Central memory CD8-positive, alpha-beta T cell (primary cell): ENCODE results near the gene SORCS2.

Experiments used
- ATAC-seq: fragments of 150-1000 bp; cut with Tn5 transposase; replicated peaks from 2 replicates; pipeline ENCODE4 v1.10.0; 2022; ENCODE audit warnings: mild to moderate bottlenecking, moderate FRiP score, moderate number of reproducible peaks; ENCODE audit not compliant: poor library complexity, severe bottlenecking; ENCODE audit errors: extremely low read depth
- DNase-seq, 2 donors: peaks; one replicate each; pipeline ENCODE4 v3.0.0; 2021; ENCODE audit warnings: low spot score in 2 of 2
- H3K27ac Mint-ChIP-seq: one replicate; pipeline ENCODE4 v1.8.0; 2022; ENCODE audit warnings: low read depth, mild to moderate bottlenecking, moderate library complexity, mixed read lengths
- H3K27me3 Mint-ChIP-seq: one replicate; pipeline ENCODE4 v1.8.0; 2022; ENCODE audit warnings: mixed read lengths
- H3K36me3 Mint-ChIP-seq: one replicate; pipeline ENCODE4 v1.8.0; 2022; ENCODE audit warnings: mild to moderate bottlenecking, moderate library complexity, mixed read lengths; ENCODE audit not compliant: insufficient read depth
- H3K4me1 Mint-ChIP-seq: one replicate; pipeline ENCODE4 v1.8.0; 2022; ENCODE audit warnings: mixed read lengths
- H3K4me3 Mint-ChIP-seq: one replicate; pipeline ENCODE4 v1.8.0; 2022; ENCODE audit warnings: mild to moderate bottlenecking, moderate library complexity, mixed read lengths
- H3K9me3 Mint-ChIP-seq: one replicate; pipeline ENCODE4 v1.8.0; 2022; ENCODE audit warnings: mixed read lengths

SORCS2 gene

GRCh38 chr4:7191546-7192251 lies 639 bp upstream of the SORCS2 start:
- Mint-ChIP-seq H3K27me3 (peaks cover 76% of the 10 kb centered on the region), H3K27ac (no peak overlapping the region), H3K4me1 (no peaks in the 10 kb centered on the region), H3K36me3 (no peaks in the 10 kb centered on the region), H3K9me3 (no peaks in the 10 kb centered on the region), H3K4me3 (peak overlapping the region; percentile 48)
- no peak for ATAC-seq
- DNase-seq, result no peak

- peaks cover 76% of the 10 kb centered on the region for H3K27me3 Mint-ChIP-seq
These were observed 956 bp downstream of the SORCS2 start for GRCh38 chr4:7193030-7193958.

GRCh38 chr4:7194251-7195140 lies 2.2 kb downstream of the SORCS2 start:
- Mint-ChIP-seq H3K4me1 (no peaks in the 10 kb centered on the region), H3K4me3 (no peak overlapping the region), H3K9me3 (no peaks in the 10 kb centered on the region), H3K27me3 (peaks cover 76% of the 10 kb centered on the region), H3K36me3 (no peaks in the 10 kb centered on the region), H3K27ac (no peak overlapping the region)
- ATAC-seq (no peak), DNase-seq (no peak)

More at GRCh38 chr4:7193030-7193958, 956 bp downstream of the SORCS2 start:
- Mint-ChIP-seq H3K4me3 (peak overlapping the region; percentile 25), H3K9me3 (no peaks in the 10 kb centered on the region), H3K36me3 (no peaks in the 10 kb centered on the region), H3K27ac (no peak overlapping the region), H3K4me1 (no peaks in the 10 kb centered on the region)
- DNase-seq (no peak), ATAC-seq (no peak)

GRCh38 chr4:7195141-7195515 lies 2.8 kb downstream of the SORCS2 start:
- Mint-ChIP-seq H3K4me1 (no peaks in the 10 kb centered on the region), H3K27ac (no peak overlapping the region), H3K9me3 (no peaks in the 10 kb centered on the region), H3K36me3 (no peaks in the 10 kb centered on the region), H3K4me3 (no peak overlapping the region), H3K27me3 (peaks cover 74% of the 10 kb centered on the region)
- DNase-seq, result no peak
- no peak for ATAC-seq

- Mint-ChIP-seq H3K27me3 (peaks cover 74% of the 10 kb centered on the region), H3K36me3 (no peaks in the 10 kb centered on the region), H3K4me3 (no peak overlapping the region), H3K4me1 (no peaks in the 10 kb centered on the region), H3K9me3 (no peaks in the 10 kb centered on the region), H3K27ac (no peak overlapping the region)
- DNase-seq, result no peak
- no peak for ATAC-seq
These were observed 3.4 kb downstream of the SORCS2 start for GRCh38 chr4:7195546-7196287.

GRCh38 chr4:7196288-7196651 lies 3.9 kb downstream of the SORCS2 start:
- H3K27me3 Mint-ChIP-seq, result peaks cover 77% of the 10 kb centered on the region
- no peaks in the 10 kb centered on the region for H3K9me3 Mint-ChIP-seq
- ATAC-seq, result no peak
- no peak for DNase-seq
- H3K4me3 Mint-ChIP-seq, result no peak overlapping the region
- H3K36me3 Mint-ChIP-seq, result no peaks in the 10 kb centered on the region
- H3K27ac Mint-ChIP-seq, result no peak overlapping the region
- H3K4me1 Mint-ChIP-seq, result no peaks in the 10 kb centered on the region

- Mint-ChIP-seq H3K4me1 (no peaks in the 10 kb centered on the region), H3K4me3 (no peak overlapping the region), H3K9me3 (no peaks in the 10 kb centered on the region), H3K27ac (no peak overlapping the region), H3K27me3 (peaks cover 82% of the 10 kb centered on the region), H3K36me3 (no peaks in the 10 kb centered on the region)
- ATAC-seq, result no peak
- DNase-seq, result no peak
These were observed 4.4 kb downstream of the SORCS2 start for GRCh38 chr4:7196736-7197135.

- Mint-ChIP-seq H3K4me3 (no peak overlapping the region), H3K27ac (no peak overlapping the region), H3K27me3 (peaks cover 93% of the 10 kb centered on the region), H3K4me1 (no peaks in the 10 kb centered on the region), H3K9me3 (no peaks in the 10 kb centered on the region), H3K36me3 (no peaks in the 10 kb centered on the region)
- DNase-seq, result no peak
- no peak for ATAC-seq
These were observed 5.6 kb downstream of the SORCS2 start for GRCh38 chr4:7197910-7198309.

GRCh38 chr4:7198440-7199128 lies 6.2 kb downstream of the SORCS2 start:
- H3K4me1 Mint-ChIP-seq, result no peaks in the 10 kb centered on the region
- H3K4me3 Mint-ChIP-seq, result no peak overlapping the region
- ATAC-seq (no peak), DNase-seq (no peak)
- no peak overlapping the region for H3K27ac Mint-ChIP-seq
- peaks cover 91% of the 10 kb centered on the region for H3K27me3 Mint-ChIP-seq
- H3K36me3 Mint-ChIP-seq, result no peaks in the 10 kb centered on the region
- no peaks in the 10 kb centered on the region for H3K9me3 Mint-ChIP-seq

GRCh38 chr4:7199129-7199725 lies 6.9 kb downstream of the SORCS2 start:
- no peak overlapping the region for H3K27ac Mint-ChIP-seq
- DNase-seq (no peak), ATAC-seq (no peak)
- no peaks in the 10 kb centered on the region for H3K4me1 Mint-ChIP-seq
- peaks cover 84% of the 10 kb centered on the region for H3K27me3 Mint-ChIP-seq
- no peak overlapping the region for H3K4me3 Mint-ChIP-seq
- H3K9me3 Mint-ChIP-seq, result no peaks in the 10 kb centered on the region
- no peaks in the 10 kb centered on the region for H3K36me3 Mint-ChIP-seq

GRCh38 chr4:7199771-7200441 lies 7.6 kb downstream of the SORCS2 start:
- Mint-ChIP-seq H3K27ac (no peak overlapping the region), H3K4me1 (no peaks in the 10 kb centered on the region), H3K4me3 (no peak overlapping the region), H3K9me3 (no peaks in the 10 kb centered on the region), H3K36me3 (no peaks in the 10 kb centered on the region), H3K27me3 (peaks cover 84% of the 10 kb centered on the region)
- no peak for DNase-seq
- ATAC-seq, result no peak
